Neuronal stem cell (in vitro differentiated cells): Measurements from ENCODE around the gene BRI3.
A peak's percentile ranks its signal among the peaks of the same experiment; 100 is the strongest.

Source experiments
- DNase-seq: peaks from one replicate; pipeline ENCODE4 v3.0.0-alpha.2; 2013; ENCODE audit warnings: low spot score
- H2AFZ ChIP-seq: one replicate; pipeline ENCODE4 v1.6.1; 2013; ENCODE audit warnings: mild to moderate bottlenecking, low read length, inconsistent platforms
- H2AK5ac ChIP-seq: 2 replicates; pipeline ENCODE4 v1.6.1; 2013; ENCODE audit warnings: low read depth, mild to moderate bottlenecking, inconsistent platforms, low read length, moderate library complexity, mixed read lengths
- H2BK120ac ChIP-seq: 2 replicates; pipeline ENCODE4 v1.6.1; 2013; ENCODE audit warnings: low read depth, mild to moderate bottlenecking, inconsistent platforms, low read length, moderate library complexity, mixed read lengths
- H2BK12ac ChIP-seq: one replicate; pipeline ENCODE4 v1.6.1; 2013; ENCODE audit warnings: low read length, inconsistent platforms
- H2BK15ac ChIP-seq: 2 replicates; pipeline ENCODE4 v1.6.1; 2013; ENCODE audit warnings: mild to moderate bottlenecking, low read length, inconsistent platforms, mixed read lengths
- H2BK5ac ChIP-seq: one replicate; pipeline ENCODE4 v1.6.1; 2013; ENCODE audit warnings: inconsistent platforms, mild to moderate bottlenecking, low read length, moderate library complexity
- H3K14ac ChIP-seq: one replicate; pipeline ENCODE4 v1.6.1; 2013; ENCODE audit warnings: low read length, inconsistent platforms
- H3K18ac ChIP-seq: 2 replicates; pipeline ENCODE4 v1.6.1; 2013; ENCODE audit warnings: low read length, inconsistent platforms
- H3K23ac ChIP-seq: 2 replicates; pipeline ENCODE4 v1.6.1; 2013; ENCODE audit warnings: low read depth, mild to moderate bottlenecking, mixed read lengths, low read length, inconsistent platforms; ENCODE audit not compliant: poor library complexity
- H3K27ac ChIP-seq: replicated peaks from 3 replicates; pipeline ENCODE4 v1.5.1; 2013; ENCODE audit warnings: low read length, inconsistent platforms
- H3K27me3 ChIP-seq, 3 experiments: 2 replicates each; pipeline ENCODE4 v1.6.1; 2013; ENCODE audit warnings: low read length in 3 of 3, mild to moderate bottlenecking in 2 of 3, inconsistent platforms in 1 of 3, low read depth in 1 of 3, mixed read lengths in 1 of 3, moderate library complexity in 1 of 3; ENCODE audit not compliant: control insufficient read depth in 3 of 3, insufficient read depth in 3 of 3
- H3K36me3 ChIP-seq, 2 donors: replicated peaks in 1 of 2; 2 replicates each; pipeline ENCODE4 v1.6.1; 2013; ENCODE audit warnings: low read length in 2 of 2; ENCODE audit not compliant: control insufficient read depth in 2 of 2, insufficient read depth in 2 of 2
- H3K4ac ChIP-seq: 2 replicates; pipeline ENCODE4 v1.6.1; 2013; ENCODE audit warnings: inconsistent platforms, mild to moderate bottlenecking, low read length, moderate library complexity
- H3K4me1 ChIP-seq, 2 donors: 1 replicate in 1 of 2; 2 replicates in 1 of 2; pipeline ENCODE4 v1.6.1; 2013; ENCODE audit warnings: low read length in 2 of 2, low read depth in 1 of 2; ENCODE audit not compliant: control insufficient read depth in 2 of 2, insufficient read depth in 1 of 2
- H3K4me2 ChIP-seq: one replicate; pipeline ENCODE4 v1.6.1; 2013; ENCODE audit warnings: mild to moderate bottlenecking, low read length, inconsistent platforms; ENCODE audit not compliant: insufficient read depth, poor library complexity, severe bottlenecking
- H3K4me3 ChIP-seq, 2 donors: 2 replicates each; pipeline ENCODE4 v1.5.1; 2013; ENCODE audit warnings: low read length in 2 of 2, mild to moderate bottlenecking in 2 of 2, inconsistent platforms in 1 of 2, moderate library complexity in 1 of 2
- H3K79me1 ChIP-seq: one replicate; pipeline ENCODE4 v1.6.1; 2013; ENCODE audit warnings: low read depth, mild to moderate bottlenecking, inconsistent platforms, low read length, moderate library complexity
- H3K9ac ChIP-seq: one replicate; pipeline ENCODE4 v1.6.1; 2013; ENCODE audit warnings: mild to moderate bottlenecking, low read depth, low read length, inconsistent platforms; ENCODE audit not compliant: poor library complexity
- H3K9me3 ChIP-seq, 2 donors: replicated peaks in 1 of 2; 2 replicates each; pipeline versions ENCODE3 to v1.6.1; 2013; ENCODE audit warnings: low read length in 2 of 2, mild to moderate bottlenecking in 2 of 2, inconsistent platforms in 1 of 2, low read depth in 1 of 2, mixed read lengths in 1 of 2, moderate library complexity in 1 of 2; ENCODE audit not compliant: control insufficient read depth in 2 of 2, insufficient read depth in 1 of 2
- H4K8ac ChIP-seq: one replicate; pipeline ENCODE4 v1.6.1; 2013; ENCODE audit warnings: low read depth, mild to moderate bottlenecking, inconsistent platforms, low read length, moderate library complexity
- H4K91ac ChIP-seq: one replicate; pipeline ENCODE4 v1.6.1; 2013; ENCODE audit warnings: low read length, low read depth, mild to moderate bottlenecking, inconsistent platforms; ENCODE audit not compliant: poor library complexity
- WGBS, 2 donors: extraction: QIAGEN DNeasy Blood & Tissue Kit; methylation state at CpG; one replicate each; pipeline ENCODE4 v1.1.7; 2013; ENCODE audit warnings: missing lambda C conversion rate in 2 of 2, mixed read lengths in 1 of 2; ENCODE audit not compliant: insufficient read length in 2 of 2, insufficient replicate concordance in 1 of 2; ENCODE audit errors: extremely low coverage in 2 of 2; 5-methylcytosine and 5-hydroxymethylcytosine counted together

Gene BRI3

GRCh38 chr7:98287486-98287959 lies 6.0 kb downstream of the BRI3 start:
- Histone ChIP-seq H3K9ac (no peak overlapping the region), H3K36me3 (peaks cover 15 to 79% of the 10 kb centered on the region in 2 donors), H2BK5ac (peak overlapping the region; percentile 18), H2BK12ac (no peak overlapping the region), H3K4me3 (no peak overlapping the region), H3K18ac (no peak overlapping the region), H2BK120ac (no peak overlapping the region), H3K27me3 (no peaks in the 10 kb centered on the region), H3K23ac (peak overlapping the region; percentile 22), H3K4me1 (peaks cover 18 to 26% of the 10 kb centered on the region in 2 donors), H4K8ac (peak overlapping the region; percentile 65), H3K4ac (no peak overlapping the region), H2BK15ac (no peak overlapping the region), H2AFZ (no peak overlapping the region), H2AK5ac (peak overlapping the region; percentile 18), H3K4me2 (no peak overlapping the region), H3K27ac (no peak overlapping the region), H3K14ac (peak overlapping the region; percentile 9), H3K79me1 (peaks cover 33% of the 10 kb centered on the region), H3K9me3 (peaks cover 0 to 3% of the 10 kb centered on the region in 2 donors), H4K91ac (no peak overlapping the region)
- no CpG with 5 or more reads among the region's 14 CpGs for WGBS, 2 donors
- DNase-seq, result no peak

GRCh38 chr7:98288064-98288823 lies 6.8 kb downstream of the BRI3 start:
- no peak overlapping the region for H4K91ac ChIP-seq
- peaks cover 18 to 79% of the 10 kb centered on the region in 2 donors for H3K36me3 ChIP-seq
- H2BK5ac ChIP-seq, result no peak overlapping the region
- H3K18ac ChIP-seq, result no peak overlapping the region
- no peak overlapping the region for H2BK15ac ChIP-seq
- H2BK12ac ChIP-seq, result no peak overlapping the region
- no peak overlapping the region for H3K27ac ChIP-seq
- peaks cover 13 to 23% of the 10 kb centered on the region in 2 donors for H3K4me1 ChIP-seq
- no peak overlapping the region for H3K4me2 ChIP-seq
- no peak overlapping the region for H3K14ac ChIP-seq
- H3K27me3 ChIP-seq, result no peaks in the 10 kb centered on the region
- no peak for DNase-seq
- H2BK120ac ChIP-seq, result no peak overlapping the region
- WGBS, 2 donors, result no CpG with 5 or more reads among the region's 12 CpGs
- peaks cover 0 to 3% of the 10 kb centered on the region in 2 donors for H3K9me3 ChIP-seq
- no peak overlapping the region for H3K23ac ChIP-seq
- H3K4ac ChIP-seq, result no peak overlapping the region
- no peak overlapping the region for H3K9ac ChIP-seq
- no peak overlapping the region for H3K4me3 ChIP-seq
- no peak overlapping the region for H2AK5ac ChIP-seq
- peaks cover 33% of the 10 kb centered on the region for H3K79me1 ChIP-seq
- H2AFZ ChIP-seq, result no peak overlapping the region
- no peak overlapping the region for H4K8ac ChIP-seq

- Histone ChIP-seq H3K27ac (no peak overlapping the region), H3K79me1 (peaks cover 28% of the 10 kb centered on the region), H3K36me3 (peaks cover 22 to 77% of the 10 kb centered on the region in 2 donors), H3K9me3 (peaks cover 0 to 3% of the 10 kb centered on the region in 2 donors), H2BK12ac (no peak overlapping the region), H3K14ac (no peak overlapping the region), H3K4ac (no peak overlapping the region), H2BK120ac (no peak overlapping the region), H2BK5ac (no peak overlapping the region), H2BK15ac (no peak overlapping the region), H2AFZ (no peak overlapping the region), H3K23ac (no peak overlapping the region), H3K27me3 (no peaks in the 10 kb centered on the region), H4K8ac (no peak overlapping the region), H3K4me1 (peaks cover 5 to 13% of the 10 kb centered on the region in 2 donors), H3K4me3 (no peak overlapping the region), H4K91ac (no peak overlapping the region), H2AK5ac (no peak overlapping the region), H3K4me2 (no peak overlapping the region), H3K18ac (no peak overlapping the region), H3K9ac (no peak overlapping the region)
- no CpG with 5 or more reads among the region's 4 CpGs for WGBS, 2 donors
- no peak for DNase-seq
Observed at GRCh38 chr7:98289333-98289875, 7.9 kb downstream of the BRI3 start.

GRCh38 chr7:98291717-98292116 lies 10.2 kb downstream of the BRI3 start:
- H3K18ac ChIP-seq, result no peak overlapping the region
- peaks cover 12% of the 10 kb centered on the region for H3K79me1 ChIP-seq
- H3K36me3 ChIP-seq, result peaks cover 28 to 67% of the 10 kb centered on the region in 2 donors
- H3K27ac ChIP-seq, result no peak overlapping the region
- H2BK5ac ChIP-seq, result no peak overlapping the region
- H3K9me3 ChIP-seq, result peaks cover 0 to 3% of the 10 kb centered on the region in 2 donors
- no peak overlapping the region for H2AK5ac ChIP-seq
- H2AFZ ChIP-seq, result no peak overlapping the region
- H3K27me3 ChIP-seq, result no peaks in the 10 kb centered on the region
- peaks cover 0 to 4% of the 10 kb centered on the region in 2 donors for H3K4me1 ChIP-seq
- no CpG with 5 or more reads among the region's 7 CpGs for WGBS, 2 donors
- no peak overlapping the region for H3K14ac ChIP-seq
- no peak overlapping the region for H2BK15ac ChIP-seq
- H3K4me2 ChIP-seq, result no peak overlapping the region
- peak overlapping the region; percentile 36 for H3K23ac ChIP-seq
- no peak overlapping the region for H4K91ac ChIP-seq
- peak overlapping the region in 1 of 2 donors; percentile 33 for H3K4me3 ChIP-seq
- no peak overlapping the region for H2BK120ac ChIP-seq
- no peak overlapping the region for H3K9ac ChIP-seq
- no peak for DNase-seq
- no peak overlapping the region for H3K4ac ChIP-seq
- no peak overlapping the region for H2BK12ac ChIP-seq
- H4K8ac ChIP-seq, result no peak overlapping the region
